ENCODE measurements around the gene RAN. TPM values are rescaled to one million over a fixed set of nuclear protein-coding genes. Genes with fewer than 3 reads are reported as not detected.
A peak's percentile ranks its signal among the peaks of the same experiment; 100 is the strongest.
"Not testable (repeated sequence)": the region's sequence is repeated elsewhere in the genome, so short reads cannot be mapped to it uniquely, and the experiment has no call there.

The RAN gene
- total RNA-seq, 4 donors from 2014 or later, result 105 to 296 (median 232) TPM

DNA sequence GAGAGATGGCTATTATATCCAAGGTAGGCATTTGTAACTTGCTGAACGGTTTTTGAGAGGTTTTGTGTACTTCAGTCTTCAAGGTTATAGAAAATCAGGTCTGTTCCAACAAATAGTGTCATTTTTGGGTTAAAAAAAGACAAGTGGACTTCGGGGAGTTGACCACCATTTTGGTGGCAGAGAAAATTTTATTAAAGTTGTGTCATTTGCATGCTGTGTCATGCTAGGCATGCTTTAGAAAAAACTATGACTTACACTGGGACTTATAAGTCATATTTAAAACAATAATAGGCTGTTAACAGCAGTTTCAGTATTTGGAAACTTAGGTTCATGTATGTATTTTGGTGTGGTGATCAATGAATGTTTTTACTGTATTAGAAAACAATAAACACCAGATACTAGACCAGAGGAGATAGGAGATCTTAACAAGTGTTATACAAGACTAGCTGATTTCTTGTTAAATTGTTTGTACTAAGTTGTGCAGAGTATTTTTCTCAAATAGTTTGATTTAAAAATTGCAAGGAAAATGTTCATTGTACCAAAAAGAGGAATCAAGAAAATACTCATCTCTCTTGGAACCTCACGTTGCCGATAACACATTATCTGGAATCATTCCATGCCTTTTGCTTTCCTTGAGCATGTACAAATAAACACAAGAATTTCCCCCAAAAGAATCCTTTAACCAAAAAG, 1.4 kb downstream of the RAN start:
- H3K9me3 ChIP-seq, result no peaks in the 10 kb centered on the region
- no peaks in the 10 kb centered on the region for H3K27me3 ChIP-seq
- WGBS, result 34% methylated on average over 4 of the region's 4 CpGs
- TF ChIP-seq POLR2AphosphoS5 (IDR thresholded peaks at IDR 0.05) (no peak), POLR2A (IDR thresholded peaks at IDR 0.05) (no peak), CTCF (IDR thresholded peaks at IDR 0.05) (no peak), EP300 (IDR thresholded peaks at IDR 0.05) (no peak)
- peaks cover 27% of the 10 kb centered on the region for H3K4me1 ChIP-seq
- H3K27ac ChIP-seq, result no peak overlapping the region
- DNase-seq (ENCODE audit: low spot score in 2 of 2), result no peak
- peaks cover 35% of the 10 kb centered on the region for H3K36me3 ChIP-seq
- H3K4me3 ChIP-seq, result peak overlapping the region; percentile 87

- Histone ChIP-seq H3K27me3 (no peaks in the 10 kb centered on the region), H3K4me3 (no peak overlapping the region), H3K36me3 (peaks cover 35% of the 10 kb centered on the region), H3K9me3 (no peaks in the 10 kb centered on the region), H3K4me1 (peaks cover 27% of the 10 kb centered on the region), H3K27ac (no peak overlapping the region)
- 84% methylated on average over 4 of the region's 4 CpGs for WGBS
- no peak for TF ChIP-seq EP300 (IDR thresholded peaks at IDR 0.05)
- no peak for TF ChIP-seq CTCF (IDR thresholded peaks at IDR 0.05)
- no peak for TF ChIP-seq POLR2A (IDR thresholded peaks at IDR 0.05)
- TF ChIP-seq POLR2AphosphoS5 (IDR thresholded peaks at IDR 0.05), result no peak
- DNase-seq (ENCODE audit: low spot score in 2 of 2), result no peak
Observed at GRCh38 chr12:130873825-130874224, 2.0 kb downstream of the RAN start.

DNA sequence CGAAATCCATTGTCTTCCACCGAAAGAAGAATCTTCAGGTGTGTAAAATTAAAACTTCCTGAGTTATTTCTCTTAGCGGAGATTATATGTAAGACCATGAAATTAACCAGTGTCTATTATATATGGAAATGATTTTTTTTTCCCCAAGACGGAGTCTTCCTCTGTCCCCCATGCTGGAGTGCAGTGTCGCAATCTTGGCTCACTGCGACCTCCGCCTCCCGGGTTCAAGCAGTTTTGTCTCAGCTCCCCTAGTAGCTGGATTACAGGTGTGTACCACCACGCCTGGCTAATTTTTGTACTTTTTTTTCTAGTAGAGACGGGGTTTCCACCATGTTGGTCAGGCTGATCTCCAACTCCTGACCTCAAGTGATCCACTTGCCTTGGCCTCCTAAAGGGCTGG, 2.8 kb downstream of the RAN start:
- Histone ChIP-seq H3K27me3 (no peaks in the 10 kb centered on the region), H3K4me3 (no peak overlapping the region), H3K9me3 (no peaks in the 10 kb centered on the region), H3K4me1 (peaks cover 27% of the 10 kb centered on the region), H3K36me3 (peaks cover 35% of the 10 kb centered on the region), H3K27ac (no peak overlapping the region)
- DNase-seq (ENCODE audit: low spot score in 2 of 2), result no peak
- TF ChIP-seq POLR2AphosphoS5 (IDR thresholded peaks at IDR 0.05) (no peak), CTCF (IDR thresholded peaks at IDR 0.05) (no peak), POLR2A (IDR thresholded peaks at IDR 0.05) (no peak), EP300 (IDR thresholded peaks at IDR 0.05) (no peak)
- WGBS, result 97% methylated on average over 10 of the region's 10 CpGs

DNA sequence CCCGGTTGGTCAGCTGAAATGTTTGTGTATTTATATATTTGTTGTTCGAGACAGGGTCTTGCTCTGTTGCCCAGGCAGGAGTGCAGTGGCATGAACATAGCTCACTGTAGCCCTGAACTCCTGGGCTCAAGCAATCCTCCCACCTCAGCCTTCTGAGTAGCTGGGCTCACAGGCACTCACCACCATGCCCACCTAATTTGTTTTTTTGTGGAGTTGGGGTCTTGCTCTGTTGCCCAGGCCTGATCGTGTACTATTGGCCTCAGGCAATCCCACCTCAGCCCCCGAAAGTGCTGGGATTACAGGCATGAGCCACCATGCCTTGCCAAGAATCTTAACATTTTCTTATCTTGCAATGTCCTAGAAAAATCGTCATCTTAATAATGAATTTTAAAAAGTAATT, 3.3 kb downstream of the RAN start:
- WGBS, result 92% methylated on average over 5 of the region's 5 CpGs
- no peak for DNase-seq (ENCODE audit: low spot score in 2 of 2)
- Histone ChIP-seq H3K27ac (no peak overlapping the region), H3K36me3 (peaks cover 35% of the 10 kb centered on the region), H3K4me3 (no peak overlapping the region), H3K4me1 (peaks cover 27% of the 10 kb centered on the region), H3K27me3 (no peaks in the 10 kb centered on the region), H3K9me3 (no peaks in the 10 kb centered on the region)
- TF ChIP-seq CTCF (IDR thresholded peaks at IDR 0.05) (no peak), POLR2A (IDR thresholded peaks at IDR 0.05) (no peak), EP300 (IDR thresholded peaks at IDR 0.05) (no peak), POLR2AphosphoS5 (IDR thresholded peaks at IDR 0.05) (no peak)

GRCh38 chr12:130875708-130876107, 3.8 kb downstream of the RAN start:
- not testable (repeated sequence) for H3K4me3 ChIP-seq; H3K9me3 ChIP-seq; DNase-seq (ENCODE audit: low spot score in 2 of 2); H3K27ac ChIP-seq; H3K27me3 ChIP-seq
- Histone ChIP-seq H3K36me3 (peaks cover 35% of the 10 kb centered on the region), H3K4me1 (peaks cover 25% of the 10 kb centered on the region)
- 85% methylated on average over 11 of the region's 11 CpGs for WGBS

GRCh38 chr12:130876297-130876696, 4.4 kb downstream of the RAN start:
- Histone ChIP-seq H3K27ac (no peak overlapping the region), H3K9me3 (no peaks in the 10 kb centered on the region), H3K4me1 (peaks cover 19% of the 10 kb centered on the region), H3K36me3 (peaks cover 35% of the 10 kb centered on the region), H3K27me3 (no peaks in the 10 kb centered on the region), H3K4me3 (no peak overlapping the region)
- TF ChIP-seq POLR2AphosphoS5 (IDR thresholded peaks at IDR 0.05) (no peak), POLR2A (IDR thresholded peaks at IDR 0.05) (no peak), EP300 (IDR thresholded peaks at IDR 0.05) (no peak), CTCF (IDR thresholded peaks at IDR 0.05) (no peak)
- no peak for DNase-seq (ENCODE audit: low spot score in 2 of 2)
